Erythroblast (primary cell): ENCODE measurements around the gene PGBD1.

Source experiments
- GATA1 ChIP-seq: IDR thresholded peaks from 2 replicates; pipeline ENCODE4 v1.6.1; 2011; ENCODE audit warnings: low read depth, mild to moderate bottlenecking, control low read depth, low read length, moderate library complexity
- POLR2A ChIP-seq: IDR thresholded peaks from 2 replicates; pipeline ENCODE4 v1.6.1; 2011; ENCODE audit warnings: mild to moderate bottlenecking, low read length

GRCh38 chr6:28322661-28323060 is 41.3 kb downstream of the PGBD1 start:
- no peak for TF ChIP-seq POLR2A
- no peak for TF ChIP-seq GATA1
